Bronchial epithelial cell (primary cell): Measurements from ENCODE around the gene TMEM198. TPM values are rescaled to one million over a fixed set of nuclear protein-coding genes. Genes with fewer than 3 reads are reported as not detected.

ENCODE experiments used
- DNase-seq: peaks from one replicate; pipeline ENCODE4 v3.0.0-alpha.2; 2010; ENCODE audit warnings: low read depth
- FAIRE-seq: peaks from 2 replicates; lab custom pipeline; 2011; peaks lifted over from hg19 to GRCh38; lab: Jason Lieb, UNC
- H3K27me3 ChIP-seq: 2 replicates; pipeline ENCODE4 v1.5.1; 2011; ENCODE audit warnings: low read length; ENCODE audit not compliant: control insufficient read depth, insufficient read depth
- H3K36me3 ChIP-seq: 2 replicates; pipeline ENCODE4 v1.5.1; 2011; ENCODE audit warnings: low read length; ENCODE audit not compliant: control insufficient read depth, insufficient read depth
- H3K4me3 ChIP-seq: 2 replicates; pipeline ENCODE4 v1.5.1; 2011; ENCODE audit warnings: mild to moderate bottlenecking, low read depth, low read length, control low read depth
- CTCF ChIP-seq: IDR thresholded peaks from 2 replicates; pipeline ENCODE4 v1.5.1; 2011; ENCODE audit warnings: mild to moderate bottlenecking, moderate library complexity, low read length, control low read depth, inconsistent platforms; ENCODE audit not compliant: insufficient read depth, severe bottlenecking
- total RNA-seq: library from RNA; depleted of rRNA; stranded (reverse); fragments of >200 nt; gene quantifications from 2 replicates; pipeline ENCODE4 v1.2.1, GENCODE V29; 2014

The TMEM198 gene
- total RNA-seq, 1 donor from 2014 or later = under 0.01 TPM

GRCh38 chr2:219507581-219508443 is 36.0 kb upstream of the TMEM198 start:
- peaks cover 14% of the 10 kb centered on the region for H3K36me3 ChIP-seq

GRCh38 chr2:219508444-219508734 is 35.4 kb upstream of the TMEM198 start:
- Histone ChIP-seq H3K36me3 (peaks cover 13% of the 10 kb centered on the region), H3K27me3 (peaks cover 31% of the 10 kb centered on the region), H3K4me3 (no peak overlapping the region)
- DNase-seq = no peak
- no peak for FAIRE-seq
- no peak for TF ChIP-seq CTCF

More at GRCh38 chr2:219507581-219508443, 36.0 kb upstream of the TMEM198 start:
- Histone ChIP-seq H3K4me3 (no peak overlapping the region), H3K27me3 (peaks cover 25% of the 10 kb centered on the region)
- TF ChIP-seq CTCF = no peak
- FAIRE-seq (no peak), DNase-seq (no peak)

- H3K27me3 ChIP-seq = peaks cover 39% of the 10 kb centered on the region
- no peak overlapping the region for H3K4me3 ChIP-seq
- DNase-seq (no peak), FAIRE-seq (no peak)
- no peak for TF ChIP-seq CTCF
- peaks cover 8% of the 10 kb centered on the region for H3K36me3 ChIP-seq
These were observed 34.7 kb upstream of the TMEM198 start for GRCh38 chr2:219508971-219509779.

GRCh38 chr2:219509780-219510511 is 33.9 kb upstream of the TMEM198 start:
- H3K36me3 ChIP-seq = peaks cover 5% of the 10 kb centered on the region
- H3K27me3 ChIP-seq = peaks cover 45% of the 10 kb centered on the region
- no peak for FAIRE-seq
- peak; percentile 87 for TF ChIP-seq CTCF
- no peak overlapping the region for H3K4me3 ChIP-seq
- peak; percentile 35 for DNase-seq

GRCh38 chr2:219510512-219511135 is 33.2 kb upstream of the TMEM198 start:
- no peak for TF ChIP-seq CTCF
- Histone ChIP-seq H3K4me3 (no peak overlapping the region), H3K27me3 (peaks cover 52% of the 10 kb centered on the region), H3K36me3 (peaks cover 4% of the 10 kb centered on the region)
- FAIRE-seq (no peak), DNase-seq (no peak)
